HCT116 (cell line): Measurements from ENCODE around the gene APOL4.

Source experiments
- CEBPB ChIP-seq: IDR thresholded peaks from 2 replicates; pipeline ENCODE4 v1.6.1; 2012; ENCODE audit warnings: low read depth
- CTCF ChIP-seq, 3 experiments: fragments of 200-600 bp in 1 of 3; sonication (generic) in 1 of 3; IDR thresholded peaks in 2 of 3; conservative IDR thresholded peaks in 1 of 3; 2 replicates each; pipeline ENCODE4 v1.5.1; 2012 to 2017; ENCODE audit warnings: low read depth in 2 of 3, low read length in 2 of 3, antibody characterized with exemption in 1 of 3, borderline replicate concordance in 1 of 3, control low read depth in 1 of 3, mild to moderate bottlenecking in 1 of 3, mixed read lengths in 1 of 3, mixed run types in 1 of 3, moderate library complexity in 1 of 3; ENCODE audit not compliant: insufficient read depth in 1 of 3
- EGR1 ChIP-seq: IDR thresholded peaks from 2 replicates; pipeline ENCODE4 v1.6.1; 2012; ENCODE audit warnings: low read depth
- ELF1 ChIP-seq: IDR thresholded peaks from 2 replicates; pipeline ENCODE4 v1.6.1; 2012; ENCODE audit warnings: low read depth, borderline replicate concordance
- EZH2 ChIP-seq: fragments of 200-600 bp; sonication (generic); IDR thresholded peaks from 2 replicates; pipeline ENCODE4 v1.6.1; 2017; ENCODE audit warnings: antibody characterized with exemption, mixed run types
- POLR2A ChIP-seq: IDR thresholded peaks from 2 replicates; pipeline ENCODE4 v1.7.0; 2011; ENCODE audit warnings: borderline replicate concordance; ENCODE audit not compliant: insufficient read depth, insufficient read length; ENCODE audit errors: extremely low read depth
- SP1 ChIP-seq: IDR thresholded peaks from 2 replicates; pipeline ENCODE4 v1.6.1; 2012; ENCODE audit warnings: low read depth
- TF ChIP-seq, protein P1 (sequence below): IDR thresholded peaks from 2 replicates; pipeline ENCODE4 v1.6.1; 2012; ENCODE audit warnings: low read depth
- TF ChIP-seq, protein P2 (sequence below): IDR thresholded peaks from 2 replicates; pipeline ENCODE4 v1.6.1; 2011; ENCODE audit warnings: mild to moderate bottlenecking, low read length, moderate library complexity; ENCODE audit not compliant: insufficient replicate concordance; ENCODE audit errors: extremely low read depth
- TF ChIP-seq, protein P3 (sequence below): IDR thresholded peaks from 2 replicates; pipeline ENCODE4 v1.6.1; 2012

DNA sequence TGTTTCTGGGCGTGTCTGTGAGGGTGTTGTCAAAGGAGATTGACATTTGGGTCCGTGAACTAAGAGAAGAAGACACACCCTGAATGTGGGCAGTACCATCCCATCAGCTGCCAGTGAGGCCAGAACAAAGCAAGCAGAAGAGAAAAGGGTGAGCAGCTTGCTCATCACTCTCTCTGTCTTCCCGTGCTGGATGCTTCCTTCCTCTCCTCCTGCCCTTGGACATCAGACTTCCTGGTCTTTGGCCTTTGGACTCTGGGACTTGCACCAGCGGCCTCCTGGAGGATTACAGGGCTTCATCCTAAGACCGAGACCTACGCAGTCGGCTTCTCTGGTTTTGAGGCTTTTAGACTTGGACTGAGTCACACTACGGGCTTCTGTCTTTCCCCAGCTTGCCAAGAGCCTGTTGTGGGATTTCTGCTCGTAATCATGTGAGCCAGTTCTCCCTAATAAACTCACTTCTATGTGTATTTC lies 18.9 kb upstream of the APOL4 start:
- TF ChIP-seq SP1 (no peak), CTCF (IDR thresholded peaks at IDR 0.05 in 2 of 3, conservative IDR thresholded peaks at IDR 0.05 in 1 of 3; ENCODE audit: borderline replicate concordance in 1 of 3, insufficient read depth in 1 of 3, low read depth in 2 of 3, low read length in 2 of 3) (no peak), CEBPB (no peak), EZH2 (no peak), ELF1 (no peak), EGR1 (no peak), POLR2A (no peak)
- TF ChIP-seq, protein P1, sequence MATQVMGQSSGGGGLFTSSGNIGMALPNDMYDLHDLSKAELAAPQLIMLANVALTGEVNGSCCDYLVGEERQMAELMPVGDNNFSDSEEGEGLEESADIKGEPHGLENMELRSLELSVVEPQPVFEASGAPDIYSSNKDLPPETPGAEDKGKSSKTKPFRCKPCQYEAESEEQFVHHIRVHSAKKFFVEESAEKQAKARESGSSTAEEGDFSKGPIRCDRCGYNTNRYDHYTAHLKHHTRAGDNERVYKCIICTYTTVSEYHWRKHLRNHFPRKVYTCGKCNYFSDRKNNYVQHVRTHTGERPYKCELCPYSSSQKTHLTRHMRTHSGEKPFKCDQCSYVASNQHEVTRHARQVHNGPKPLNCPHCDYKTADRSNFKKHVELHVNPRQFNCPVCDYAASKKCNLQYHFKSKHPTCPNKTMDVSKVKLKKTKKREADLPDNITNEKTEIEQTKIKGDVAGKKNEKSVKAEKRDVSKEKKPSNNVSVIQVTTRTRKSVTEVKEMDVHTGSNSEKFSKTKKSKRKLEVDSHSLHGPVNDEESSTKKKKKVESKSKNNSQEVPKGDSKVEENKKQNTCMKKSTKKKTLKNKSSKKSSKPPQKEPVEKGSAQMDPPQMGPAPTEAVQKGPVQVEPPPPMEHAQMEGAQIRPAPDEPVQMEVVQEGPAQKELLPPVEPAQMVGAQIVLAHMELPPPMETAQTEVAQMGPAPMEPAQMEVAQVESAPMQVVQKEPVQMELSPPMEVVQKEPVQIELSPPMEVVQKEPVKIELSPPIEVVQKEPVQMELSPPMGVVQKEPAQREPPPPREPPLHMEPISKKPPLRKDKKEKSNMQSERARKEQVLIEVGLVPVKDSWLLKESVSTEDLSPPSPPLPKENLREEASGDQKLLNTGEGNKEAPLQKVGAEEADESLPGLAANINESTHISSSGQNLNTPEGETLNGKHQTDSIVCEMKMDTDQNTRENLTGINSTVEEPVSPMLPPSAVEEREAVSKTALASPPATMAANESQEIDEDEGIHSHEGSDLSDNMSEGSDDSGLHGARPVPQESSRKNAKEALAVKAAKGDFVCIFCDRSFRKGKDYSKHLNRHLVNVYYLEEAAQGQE = no peak
- TF ChIP-seq, protein P2, sequence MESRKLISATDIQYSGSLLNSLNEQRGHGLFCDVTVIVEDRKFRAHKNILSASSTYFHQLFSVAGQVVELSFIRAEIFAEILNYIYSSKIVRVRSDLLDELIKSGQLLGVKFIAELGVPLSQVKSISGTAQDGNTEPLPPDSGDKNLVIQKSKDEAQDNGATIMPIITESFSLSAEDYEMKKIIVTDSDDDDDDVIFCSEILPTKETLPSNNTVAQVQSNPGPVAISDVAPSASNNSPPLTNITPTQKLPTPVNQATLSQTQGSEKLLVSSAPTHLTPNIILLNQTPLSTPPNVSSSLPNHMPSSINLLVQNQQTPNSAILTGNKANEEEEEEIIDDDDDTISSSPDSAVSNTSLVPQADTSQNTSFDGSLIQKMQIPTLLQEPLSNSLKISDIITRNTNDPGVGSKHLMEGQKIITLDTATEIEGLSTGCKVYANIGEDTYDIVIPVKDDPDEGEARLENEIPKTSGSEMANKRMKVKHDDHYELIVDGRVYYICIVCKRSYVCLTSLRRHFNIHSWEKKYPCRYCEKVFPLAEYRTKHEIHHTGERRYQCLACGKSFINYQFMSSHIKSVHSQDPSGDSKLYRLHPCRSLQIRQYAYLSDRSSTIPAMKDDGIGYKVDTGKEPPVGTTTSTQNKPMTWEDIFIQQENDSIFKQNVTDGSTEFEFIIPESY = no peak
- TF ChIP-seq, protein P3, sequence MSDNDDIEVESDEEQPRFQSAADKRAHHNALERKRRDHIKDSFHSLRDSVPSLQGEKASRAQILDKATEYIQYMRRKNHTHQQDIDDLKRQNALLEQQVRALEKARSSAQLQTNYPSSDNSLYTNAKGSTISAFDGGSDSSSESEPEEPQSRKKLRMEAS = no peak
